T-cell (primary cell): Measurements from ENCODE around the gene FAM174C. TPM values are rescaled to one million over a fixed set of nuclear protein-coding genes. Genes with fewer than 3 reads are reported as not detected.
A peak's percentile ranks its signal among the peaks of the same experiment; 100 is the strongest.

ENCODE experiments used
- ATAC-seq, 4 experiments: fragments of 200-7000 bp in 3 of 4; fragments of 150-1000 bp in 1 of 4; cut with Tn5 transposase; replicated peaks in 1 of 4; 1 replicate in 3 of 4; 2 replicates in 1 of 4; pipeline ENCODE4 v1.10.0; 2021; ENCODE audit warnings: moderate library complexity in 3 of 4, mild to moderate bottlenecking in 2 of 4, moderate number of reproducible peaks in 1 of 4
- CTCF ChIA-PET, 2 donors: fragments of 300-600 bp; sonication (Branson Sonifier 250); formaldehyde crosslinking; loops; one replicate each; lab custom pipeline; 2022; ENCODE audit warnings: antibody characterized with exemption in 2 of 2; lab: Charles Lee
- POLR2A ChIA-PET, 2 donors: fragments of 300-600 bp; sonication (Branson Sonifier 250); formaldehyde crosslinking; loops; one replicate each; lab custom pipeline; 2022; ENCODE audit warnings: antibody characterized with exemption in 2 of 2; lab: Charles Lee
- DNase-seq, 35 experiments: peaks; one replicate each; pipeline versions ENCODE4 v3.0.0 to v3.0.0-alpha.2; 2013 to 2023
- H3K27ac ChIP-seq: one replicate; pipeline ENCODE4 v1.5.1; 2013; ENCODE audit warnings: low read length
- H3K27me3 ChIP-seq, 2 experiments: replicated peaks in 1 of 2; 1 replicate in 1 of 2; 2 replicates in 1 of 2; pipeline versions ENCODE4 v1.6.1 to v1.7.0; 2013; ENCODE audit warnings: low read length in 1 of 2, mixed read lengths in 1 of 2; ENCODE audit not compliant: control insufficient read depth in 2 of 2, insufficient read depth in 2 of 2; ENCODE audit errors: extremely low read depth in 1 of 2
- H3K36me3 ChIP-seq, 2 donors: 1 replicate in 1 of 2; 2 replicates in 1 of 2; pipeline versions ENCODE4 v1.6.1 to v1.7.0; 2013; ENCODE audit warnings: low read length in 1 of 2; ENCODE audit not compliant: control insufficient read depth in 2 of 2, insufficient read depth in 1 of 2; ENCODE audit errors: extremely low read depth in 1 of 2
- H3K4me1 ChIP-seq, 2 experiments: 1 replicate in 1 of 2; 2 replicates in 1 of 2; pipeline versions ENCODE4 v1.6.1 to v1.7.0; 2013; ENCODE audit warnings: low read length in 2 of 2, mixed read lengths in 1 of 2; ENCODE audit not compliant: insufficient read depth in 2 of 2, control insufficient read depth in 1 of 2; ENCODE audit errors: extremely low read depth in 1 of 2
- H3K4me3 ChIP-seq, 2 donors: 1 replicate in 1 of 2; 2 replicates in 1 of 2; pipeline versions ENCODE4 v1.5.1 to v1.7.0; 2013; ENCODE audit warnings: mild to moderate bottlenecking in 2 of 2, low read length in 1 of 2, moderate library complexity in 1 of 2; ENCODE audit not compliant: control insufficient read depth in 1 of 2; ENCODE audit errors: extremely low read depth in 1 of 2
- H3K9me3 ChIP-seq: 2 replicates; pipeline ENCODE4 v1.7.0; 2013
- H3K27ac Mint-ChIP-seq, 2 donors: one replicate each; pipeline ENCODE4 v1.8.0; 2020 to 2021; ENCODE audit warnings: mild to moderate bottlenecking in 2 of 2, mixed read lengths in 2 of 2
- H3K27me3 Mint-ChIP-seq, 2 donors: one replicate each; pipeline ENCODE4 v1.8.0; 2021 to 2022; ENCODE audit warnings: mixed read lengths in 2 of 2
- H3K36me3 Mint-ChIP-seq: one replicate; pipeline ENCODE4 v1.8.0; 2021; ENCODE audit warnings: mixed read lengths
- H3K4me1 Mint-ChIP-seq, 3 donors: one replicate each; pipeline ENCODE4 v1.8.0; 2020 to 2022; ENCODE audit warnings: mixed read lengths in 3 of 3, mild to moderate bottlenecking in 1 of 3
- H3K4me3 Mint-ChIP-seq, 3 donors: one replicate each; pipeline ENCODE4 v1.8.0; 2020 to 2022; ENCODE audit warnings: mild to moderate bottlenecking in 3 of 3, mixed read lengths in 3 of 3, moderate library complexity in 3 of 3
- H3K9me3 Mint-ChIP-seq, 3 donors: one replicate each; pipeline ENCODE4 v1.8.0; 2020 to 2022; ENCODE audit warnings: mixed read lengths in 3 of 3
- WGBS: methylation state at CpG from one replicate; pipeline ENCODE4 v1.1.5; 2013; ENCODE audit warnings: missing lambda C conversion rate; ENCODE audit not compliant: insufficient coverage; 5-methylcytosine and 5-hydroxymethylcytosine counted together
- total RNA-seq, 35 experiments: library from RNA in 6 of 35; stranded (reverse) in 6 of 35; fragments of 120-200 nt in 1 of 35; gene quantifications; one replicate each; pipeline versions ENCODE4 v1.2.1 to v1.2.4 and lab custom pipeline; 2013 to 2026

FAM174C gene
- total RNA-seq, 5 donors from 2014 or later (not counting 1 experiment from before 2014, with no cell fraction given), result 42.1 to 69.8 (median 60.4) TPM

GRCh38 chr19:1233115-1233667 lies 42.1 kb upstream of the FAM174C start:
- Histone ChIP-seq H3K9me3 (no peaks in the 10 kb centered on the region), H3K36me3 (no peaks in the 10 kb centered on the region), H3K27ac (no peak overlapping the region), H3K4me3 (no peak overlapping the region), H3K27me3 (peaks cover 0 to 22% of the 10 kb centered on the region in 2 experiments), H3K4me1 (peaks cover 0 to 13% of the 10 kb centered on the region in 2 experiments)
- Mint-ChIP-seq H3K9me3 (no peaks in the 10 kb centered on the region), H3K36me3 (no peaks in the 10 kb centered on the region), H3K27ac (no peak overlapping the region), H3K4me3 (no peak overlapping the region), H3K27me3 (peaks cover 0 to under 1% of the 10 kb centered on the region in 2 donors), H3K4me1 (peaks cover 0 to 3% (median under 1%) of the 10 kb centered on the region in 3 donors)
- POLR2A ChIA-PET, result no interaction called here
- no peak for DNase-seq
- WGBS, result 95% methylated on average over 23 of the region's 24 CpGs
- no peak for ATAC-seq
- CTCF ChIA-PET, result no interaction called here

GRCh38 chr19:1234051-1234954 lies 41.0 kb upstream of the FAM174C start:
- Histone ChIP-seq H3K36me3 (no peaks in the 10 kb centered on the region), H3K27me3 (peaks cover 2 to 29% of the 10 kb centered on the region in 2 experiments), H3K9me3 (no peaks in the 10 kb centered on the region), H3K27ac (no peak overlapping the region), H3K4me3 (no peak overlapping the region), H3K4me1 (peaks cover 3 to 22% of the 10 kb centered on the region in 2 experiments)
- Mint-ChIP-seq H3K9me3 (no peaks in the 10 kb centered on the region), H3K36me3 (no peaks in the 10 kb centered on the region), H3K27ac (no peak overlapping the region), H3K27me3 (peaks cover 5 to 8% of the 10 kb centered on the region in 2 donors), H3K4me1 (peaks cover 11 to 14% (median 12%) of the 10 kb centered on the region in 3 donors), H3K4me3 (no peak overlapping the region)
- no peak for ATAC-seq
- DNase-seq, result no peak
- 88% methylated on average over 32 of the region's 45 CpGs for WGBS
- ChIA-PET POLR2A (interaction anchor here in 1 of 2 donors (0.6 kb wide), 1 partner anchor 140 kb away, joined by 3 read pairs; no protein-coding TSS in a partner anchor), CTCF (no interaction called here)

DNA sequence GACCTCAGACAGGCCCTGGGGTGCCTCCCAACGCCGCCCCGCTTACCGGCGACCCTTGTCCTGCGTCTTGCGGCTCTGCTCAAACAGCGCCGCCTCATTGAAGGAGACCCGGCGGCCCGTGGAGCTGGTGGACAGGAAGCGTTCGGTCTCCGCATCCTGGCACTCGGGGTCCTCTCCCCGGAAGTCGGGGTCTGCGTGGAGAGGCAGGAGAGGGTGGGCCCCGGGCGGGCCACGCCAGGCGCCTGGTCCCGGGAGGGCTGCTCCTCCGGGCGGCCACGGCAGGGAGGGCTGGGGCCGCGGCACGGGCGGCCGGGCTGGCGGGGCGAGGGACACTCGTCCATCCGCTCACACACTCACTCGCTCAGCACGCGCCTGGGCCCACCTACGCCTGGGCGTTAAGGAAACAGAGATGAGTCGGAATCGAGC lies 40.4 kb upstream of the FAM174C start:
- H3K27me3 Mint-ChIP-seq, result peaks cover 5 to 8% of the 10 kb centered on the region in 2 donors
- peak in 1 of 35 experiments; percentile 4 for DNase-seq
- Histone ChIP-seq H3K9me3 (no peaks in the 10 kb centered on the region), H3K27ac (no peak overlapping the region), H3K4me3 (no peak overlapping the region), H3K36me3 (no peaks in the 10 kb centered on the region), H3K27me3 (peaks cover 2 to 34% of the 10 kb centered on the region in 2 experiments), H3K4me1 (peaks cover 3 to 29% of the 10 kb centered on the region in 2 experiments)
- H3K4me1 Mint-ChIP-seq, result peaks cover 13 to 18% (median 14%) of the 10 kb centered on the region in 3 donors
- no peak overlapping the region for H3K27ac Mint-ChIP-seq
- ATAC-seq, result no peak
- POLR2A ChIA-PET, result interaction anchor here in 1 of 2 donors (0.6 kb wide), 1 partner anchor 141 kb away, joined by 3 read pairs; no protein-coding TSS in a partner anchor
- H3K36me3 Mint-ChIP-seq, result no peaks in the 10 kb centered on the region
- CTCF ChIA-PET, result no interaction called here
- 92% methylated on average over 43 of the region's 43 CpGs for WGBS
- no peaks in the 10 kb centered on the region for H3K9me3 Mint-ChIP-seq
- no peak overlapping the region for H3K4me3 Mint-ChIP-seq

- Histone ChIP-seq H3K4me1 (peaks cover 5 to 36% of the 10 kb centered on the region in 2 experiments), H3K27ac (no peak overlapping the region), H3K9me3 (no peaks in the 10 kb centered on the region), H3K36me3 (no peaks in the 10 kb centered on the region), H3K4me3 (no peak overlapping the region), H3K27me3 (peaks cover 2 to 34% of the 10 kb centered on the region in 2 experiments)
- H3K36me3 Mint-ChIP-seq, result no peaks in the 10 kb centered on the region
- ATAC-seq, result no peak
- H3K27ac Mint-ChIP-seq, result no peak overlapping the region
- CTCF ChIA-PET, result interaction anchor here in 1 of 2 donors (0.5 kb wide), 1 partner anchor 130 kb away, joined by 3 read pairs; no protein-coding TSS in a partner anchor
- peaks cover 5 to 8% of the 10 kb centered on the region in 2 donors for H3K27me3 Mint-ChIP-seq
- POLR2A ChIA-PET, result no interaction called here
- peak overlapping the region in 1 of 3 donors; percentile 39 for H3K4me3 Mint-ChIP-seq
- no peaks in the 10 kb centered on the region for H3K9me3 Mint-ChIP-seq
- DNase-seq, result peak in 1 of 35 experiments; percentile 6
- peaks cover 15 to 21% (median 18%) of the 10 kb centered on the region in 3 donors for H3K4me1 Mint-ChIP-seq
- 83% methylated on average over 21 of the region's 39 CpGs for WGBS
Measured at GRCh38 chr19:1235625-1236538, 39.4 kb upstream of the FAM174C start.

DNA sequence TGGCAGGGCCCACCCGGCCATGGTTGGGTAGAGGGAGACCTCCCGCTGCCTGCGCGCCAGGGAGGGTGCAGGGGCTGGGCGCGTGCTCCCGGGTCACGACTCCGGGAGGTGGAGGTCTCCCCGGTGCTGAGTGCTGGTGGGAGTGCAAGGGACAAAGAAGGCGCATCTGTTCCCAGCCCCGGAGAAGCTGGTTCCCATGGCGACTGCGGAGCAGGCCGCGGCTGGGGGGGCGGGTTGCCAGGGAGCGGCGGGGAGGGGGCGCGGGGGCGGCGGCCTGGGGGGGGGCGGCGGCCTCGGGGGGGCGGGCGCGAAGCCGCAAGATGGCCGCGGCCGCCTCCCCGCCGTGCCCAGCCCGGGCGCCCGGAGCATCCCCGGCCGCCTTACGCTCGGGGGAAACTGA lies 38.8 kb upstream of the FAM174C start:
- WGBS, result 2% methylated on average over 18 of the region's 42 CpGs
- DNase-seq (peak in 1 of 35 experiments; percentile 14), ATAC-seq (no peak)
- H3K27ac ChIP-seq, result no peak overlapping the region
- H3K4me3 ChIP-seq, result no peak overlapping the region
- peaks cover 9 to 43% of the 10 kb centered on the region in 2 experiments for H3K4me1 ChIP-seq
- ChIA-PET POLR2A (no interaction called here), CTCF (no interaction called here)
- H3K4me3 Mint-ChIP-seq, result peak overlapping the region in 1 of 3 donors; percentile 39
- H3K27ac Mint-ChIP-seq, result no peak overlapping the region
- no peaks in the 10 kb centered on the region for H3K36me3 ChIP-seq
- H3K27me3 ChIP-seq, result peaks cover 2 to 40% of the 10 kb centered on the region in 2 experiments
- peaks cover 22 to 28% (median 25%) of the 10 kb centered on the region in 3 donors for H3K4me1 Mint-ChIP-seq
- peaks cover 5 to 8% of the 10 kb centered on the region in 2 donors for H3K27me3 Mint-ChIP-seq
- H3K9me3 Mint-ChIP-seq, result no peaks in the 10 kb centered on the region
- no peaks in the 10 kb centered on the region for H3K9me3 ChIP-seq
- H3K36me3 Mint-ChIP-seq, result no peaks in the 10 kb centered on the region
